Uterus (tissue), 2 donors: ENCODE data around the gene GIMAP6.

Source experiments
- CTCF ChIP-seq, 4 experiments: fragments of 200-600 bp in 2 of 4; fragments of 450-650 bp in 2 of 4; sonication (generic) in 2 of 4; IDR thresholded peaks; one replicate each; pipeline ENCODE4 v1.5.1; 2016 to 2019; ENCODE audit warnings: antibody characterized with exemption in 4 of 4, mild to moderate bottlenecking in 2 of 4, moderate library complexity in 1 of 4
- POLR2A ChIP-seq, 2 donors: fragments of 450-650 bp; IDR thresholded peaks; one replicate each; pipeline ENCODE4 v1.6.1; 2016; ENCODE audit warnings: antibody characterized with exemption in 2 of 2, mild to moderate bottlenecking in 1 of 2, moderate library complexity in 1 of 2

GRCh38 chr7:150594805-150595204, 37.4 kb downstream of the GIMAP6 start:
- TF ChIP-seq CTCF (IDR thresholded peaks at IDR 0.05) (no peak), POLR2A (IDR thresholded peaks at IDR 0.05) (no peak)
